GM12878 (cell line): ENCODE results near the gene SIDT1. TPM values are rescaled to one million over a fixed set of nuclear protein-coding genes. Genes with fewer than 3 reads are reported as not detected.

Experiments used
- ASH2L ChIP-seq: fragments of 300-600, 200-600 bp; sonication (generic); IDR thresholded peaks from 2 replicates; pipeline ENCODE4 v1.6.1; 2017; ENCODE audit warnings: low read depth, mild to moderate bottlenecking, borderline replicate concordance
- CREM ChIP-seq: IDR thresholded peaks from 2 replicates; pipeline ENCODE4 v1.6.1; 2014; ENCODE audit warnings: antibody characterized with exemption, low read depth
- ETV6 ChIP-seq, 2 experiments: fragments of 450-650 bp in 1 of 2; IDR thresholded peaks in 1 of 2; conservative IDR thresholded peaks in 1 of 2; 2 replicates each; pipeline ENCODE4 v1.6.1; 2014; ENCODE audit warnings: antibody characterized with exemption in 1 of 2, borderline replicate concordance in 1 of 2, low read depth in 1 of 2, mild to moderate bottlenecking in 1 of 2, moderate library complexity in 1 of 2
- HDAC2 ChIP-seq: fragments of 200-600 bp; sonication (generic); IDR thresholded peaks from 2 replicates; pipeline ENCODE4 v1.6.1; 2017
- KAT2A ChIP-seq: conservative IDR thresholded peaks from 2 replicates; pipeline ENCODE4 v1.6.1; 2011; ENCODE audit warnings: low read depth, low read length; ENCODE audit not compliant: control insufficient read depth
- NBN ChIP-seq: fragments of 450-650 bp; IDR thresholded peaks from 2 replicates; pipeline ENCODE4 v1.6.1; 2016
- NFXL1 ChIP-seq: fragments of 450-650 bp; IDR thresholded peaks from 2 replicates; pipeline ENCODE4 v1.6.1; 2017; ENCODE audit warnings: antibody characterized with exemption, mild to moderate bottlenecking, borderline replicate concordance
- RUNX3 ChIP-seq: IDR thresholded peaks from 2 replicates; pipeline ENCODE4 v1.6.1; 2012; ENCODE audit warnings: low read length, inconsistent platforms
- SIX5 ChIP-seq: IDR thresholded peaks from 2 replicates; pipeline ENCODE4 v1.6.1; 2011; ENCODE audit warnings: mild to moderate bottlenecking, low read depth, low read length, moderate library complexity; ENCODE audit not compliant: severe bottlenecking
- SP1 ChIP-seq: IDR thresholded peaks from one replicate; pipeline ENCODE4 v1.6.1; 2011; ENCODE audit warnings: low read depth, low read length
- ZNF24 ChIP-seq: fragments of 450-650 bp; IDR thresholded peaks from 2 replicates; pipeline ENCODE4 v1.6.1; 2017; ENCODE audit warnings: antibody characterized with exemption, mild to moderate bottlenecking
- ZNF622 ChIP-seq: fragments of 450-650 bp; IDR thresholded peaks from 2 replicates; pipeline ENCODE4 v1.6.1; 2017; ENCODE audit warnings: mild to moderate bottlenecking, inconsistent platforms
- polyA plus RNA-seq, 11 experiments: library from polyadenylated mRNA; depleted of rRNA in 4 of 11; unstranded in 6 of 11; stranded (reverse) in 5 of 11; fragments of >200 nt; fragmentation: Nextera tagmentation in 4 of 11; fragmentation: Illumina TruSeq in 1 of 11; extraction: Ambion mirVana in 4 of 11; extraction: Trizol in 1 of 11; gene quantifications; 1 replicate in 1 of 11; 2 replicates in 10 of 11; pipeline versions ENCODE4 v1.2.1 to v1.2.3, GENCODE V29; 2011 to 2016; ENCODE audit warnings: inconsistent platforms in 2 of 11, missing spikeins in 2 of 11, low read depth in 1 of 11
- total RNA-seq, 4 experiments: library from RNA; depleted of rRNA in 3 of 4; stranded (reverse); fragments of >200 nt in 3 of 4; fragmentation: Illumina TruSeq in 1 of 4; extraction: Trizol in 1 of 4; gene quantifications; 2 replicates each; pipeline versions ENCODE4 v1.2.1 to v1.2.3, GENCODE V29; 2013 to 2021
- TF ChIP-seq, protein P1 (sequence below): fragments of 450-650 bp; formaldehyde crosslinking; IDR thresholded peaks from 2 replicates; pipeline ENCODE4 v1.4.0; 2020; ENCODE audit warnings: mild to moderate bottlenecking, moderate library complexity
- TF ChIP-seq, protein P2 (sequence below): fragments of 450-650 bp; IDR thresholded peaks from 2 replicates; pipeline ENCODE4 v1.6.1; 2017; ENCODE audit warnings: mild to moderate bottlenecking, moderate library complexity
- TF ChIP-seq, protein P3 (sequence below): fragments of 450-650 bp; formaldehyde crosslinking; IDR thresholded peaks from 2 replicates; pipeline ENCODE4 v1.5.0; 2022; ENCODE audit warnings: mild to moderate bottlenecking, missing genetic modification characterization
- TF ChIP-seq, protein P4 (sequence below): fragments of 150-350 bp; IDR thresholded peaks from 2 replicates; pipeline ENCODE4 v1.6.1; 2014; ENCODE audit warnings: mild to moderate bottlenecking, low read depth, low read length
- TF ChIP-seq, protein P5 (sequence below): IDR thresholded peaks from 2 replicates; pipeline ENCODE4 v1.6.1; 2011; ENCODE audit warnings: borderline replicate concordance, low read depth, mild to moderate bottlenecking, moderate library complexity, mixed read lengths, low read length; ENCODE audit not compliant: insufficient read depth; ENCODE audit errors: extremely low read length

SIDT1 gene
- total and polyA plus RNA-seq, 10 of the 15 experiments (the other 5 are each of a cell fraction or from before 2014, with no cell fraction given) = 3.0 to 45.0 (median 26.6) TPM

DNA sequence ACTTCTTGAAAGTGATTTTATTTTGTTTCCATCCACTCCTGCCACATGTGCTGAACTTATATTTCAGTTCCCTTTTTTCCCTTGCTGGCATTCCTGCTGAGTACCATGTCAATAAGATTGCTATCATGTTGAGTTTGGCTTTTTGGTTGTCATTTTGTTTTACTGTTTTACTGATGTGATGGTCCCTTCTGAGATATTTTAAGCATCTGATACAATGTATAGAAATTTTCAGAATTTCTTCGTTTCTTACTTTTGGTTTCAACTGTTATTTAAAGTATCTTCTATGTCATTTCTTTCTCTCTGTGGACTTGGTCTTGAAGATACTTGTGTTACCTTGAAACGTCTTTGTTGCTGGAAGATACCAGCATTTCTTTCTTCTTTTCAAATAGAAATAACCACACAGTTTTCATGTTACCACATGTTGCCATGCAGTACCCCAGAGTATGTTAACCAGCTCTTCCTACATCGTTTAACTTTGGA, 14.1 kb downstream of the SIDT1 start (continued):
- TF ChIP-seq, protein P1, sequence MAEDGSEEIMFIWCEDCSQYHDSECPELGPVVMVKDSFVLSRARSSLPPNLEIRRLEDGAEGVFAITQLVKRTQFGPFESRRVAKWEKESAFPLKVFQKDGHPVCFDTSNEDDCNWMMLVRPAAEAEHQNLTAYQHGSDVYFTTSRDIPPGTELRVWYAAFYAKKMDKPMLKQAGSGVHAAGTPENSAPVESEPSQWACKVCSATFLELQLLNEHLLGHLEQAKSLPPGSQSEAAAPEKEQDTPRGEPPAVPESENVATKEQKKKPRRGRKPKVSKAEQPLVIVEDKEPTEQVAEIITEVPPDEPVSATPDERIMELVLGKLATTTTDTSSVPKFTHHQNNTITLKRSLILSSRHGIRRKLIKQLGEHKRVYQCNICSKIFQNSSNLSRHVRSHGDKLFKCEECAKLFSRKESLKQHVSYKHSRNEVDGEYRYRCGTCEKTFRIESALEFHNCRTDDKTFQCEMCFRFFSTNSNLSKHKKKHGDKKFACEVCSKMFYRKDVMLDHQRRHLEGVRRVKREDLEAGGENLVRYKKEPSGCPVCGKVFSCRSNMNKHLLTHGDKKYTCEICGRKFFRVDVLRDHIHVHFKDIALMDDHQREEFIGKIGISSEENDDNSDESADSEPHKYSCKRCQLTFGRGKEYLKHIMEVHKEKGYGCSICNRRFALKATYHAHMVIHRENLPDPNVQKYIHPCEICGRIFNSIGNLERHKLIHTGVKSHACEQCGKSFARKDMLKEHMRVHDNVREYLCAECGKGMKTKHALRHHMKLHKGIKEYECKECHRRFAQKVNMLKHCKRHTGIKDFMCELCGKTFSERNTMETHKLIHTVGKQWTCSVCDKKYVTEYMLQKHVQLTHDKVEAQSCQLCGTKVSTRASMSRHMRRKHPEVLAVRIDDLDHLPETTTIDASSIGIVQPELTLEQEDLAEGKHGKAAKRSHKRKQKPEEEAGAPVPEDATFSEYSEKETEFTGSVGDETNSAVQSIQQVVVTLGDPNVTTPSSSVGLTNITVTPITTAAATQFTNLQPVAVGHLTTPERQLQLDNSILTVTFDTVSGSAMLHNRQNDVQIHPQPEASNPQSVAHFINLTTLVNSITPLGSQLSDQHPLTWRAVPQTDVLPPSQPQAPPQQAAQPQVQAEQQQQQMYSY (CRISPR knock-in tag) = no peak
- TF ChIP-seq SP1 = no peak
- TF ChIP-seq, protein P2, sequence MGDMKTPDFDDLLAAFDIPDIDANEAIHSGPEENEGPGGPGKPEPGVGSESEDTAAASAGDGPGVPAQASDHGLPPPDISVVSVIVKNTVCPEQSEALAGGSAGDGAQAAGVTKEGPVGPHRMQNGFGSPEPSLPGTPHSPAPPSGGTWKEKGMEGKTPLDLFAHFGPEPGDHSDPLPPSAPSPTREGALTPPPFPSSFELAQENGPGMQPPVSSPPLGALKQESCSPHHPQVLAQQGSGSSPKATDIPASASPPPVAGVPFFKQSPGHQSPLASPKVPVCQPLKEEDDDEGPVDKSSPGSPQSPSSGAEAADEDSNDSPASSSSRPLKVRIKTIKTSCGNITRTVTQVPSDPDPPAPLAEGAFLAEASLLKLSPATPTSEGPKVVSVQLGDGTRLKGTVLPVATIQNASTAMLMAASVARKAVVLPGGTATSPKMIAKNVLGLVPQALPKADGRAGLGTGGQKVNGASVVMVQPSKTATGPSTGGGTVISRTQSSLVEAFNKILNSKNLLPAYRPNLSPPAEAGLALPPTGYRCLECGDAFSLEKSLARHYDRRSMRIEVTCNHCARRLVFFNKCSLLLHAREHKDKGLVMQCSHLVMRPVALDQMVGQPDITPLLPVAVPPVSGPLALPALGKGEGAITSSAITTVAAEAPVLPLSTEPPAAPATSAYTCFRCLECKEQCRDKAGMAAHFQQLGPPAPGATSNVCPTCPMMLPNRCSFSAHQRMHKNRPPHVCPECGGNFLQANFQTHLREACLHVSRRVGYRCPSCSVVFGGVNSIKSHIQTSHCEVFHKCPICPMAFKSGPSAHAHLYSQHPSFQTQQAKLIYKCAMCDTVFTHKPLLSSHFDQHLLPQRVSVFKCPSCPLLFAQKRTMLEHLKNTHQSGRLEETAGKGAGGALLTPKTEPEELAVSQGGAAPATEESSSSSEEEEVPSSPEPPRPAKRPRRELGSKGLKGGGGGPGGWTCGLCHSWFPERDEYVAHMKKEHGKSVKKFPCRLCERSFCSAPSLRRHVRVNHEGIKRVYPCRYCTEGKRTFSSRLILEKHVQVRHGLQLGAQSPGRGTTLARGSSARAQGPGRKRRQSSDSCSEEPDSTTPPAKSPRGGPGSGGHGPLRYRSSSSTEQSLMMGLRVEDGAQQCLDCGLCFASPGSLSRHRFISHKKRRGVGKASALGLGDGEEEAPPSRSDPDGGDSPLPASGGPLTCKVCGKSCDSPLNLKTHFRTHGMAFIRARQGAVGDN = no peak
- TF ChIP-seq ZNF24 = no peak; the same call in 1 of the 2 replicates
- TF ChIP-seq, protein P3, sequence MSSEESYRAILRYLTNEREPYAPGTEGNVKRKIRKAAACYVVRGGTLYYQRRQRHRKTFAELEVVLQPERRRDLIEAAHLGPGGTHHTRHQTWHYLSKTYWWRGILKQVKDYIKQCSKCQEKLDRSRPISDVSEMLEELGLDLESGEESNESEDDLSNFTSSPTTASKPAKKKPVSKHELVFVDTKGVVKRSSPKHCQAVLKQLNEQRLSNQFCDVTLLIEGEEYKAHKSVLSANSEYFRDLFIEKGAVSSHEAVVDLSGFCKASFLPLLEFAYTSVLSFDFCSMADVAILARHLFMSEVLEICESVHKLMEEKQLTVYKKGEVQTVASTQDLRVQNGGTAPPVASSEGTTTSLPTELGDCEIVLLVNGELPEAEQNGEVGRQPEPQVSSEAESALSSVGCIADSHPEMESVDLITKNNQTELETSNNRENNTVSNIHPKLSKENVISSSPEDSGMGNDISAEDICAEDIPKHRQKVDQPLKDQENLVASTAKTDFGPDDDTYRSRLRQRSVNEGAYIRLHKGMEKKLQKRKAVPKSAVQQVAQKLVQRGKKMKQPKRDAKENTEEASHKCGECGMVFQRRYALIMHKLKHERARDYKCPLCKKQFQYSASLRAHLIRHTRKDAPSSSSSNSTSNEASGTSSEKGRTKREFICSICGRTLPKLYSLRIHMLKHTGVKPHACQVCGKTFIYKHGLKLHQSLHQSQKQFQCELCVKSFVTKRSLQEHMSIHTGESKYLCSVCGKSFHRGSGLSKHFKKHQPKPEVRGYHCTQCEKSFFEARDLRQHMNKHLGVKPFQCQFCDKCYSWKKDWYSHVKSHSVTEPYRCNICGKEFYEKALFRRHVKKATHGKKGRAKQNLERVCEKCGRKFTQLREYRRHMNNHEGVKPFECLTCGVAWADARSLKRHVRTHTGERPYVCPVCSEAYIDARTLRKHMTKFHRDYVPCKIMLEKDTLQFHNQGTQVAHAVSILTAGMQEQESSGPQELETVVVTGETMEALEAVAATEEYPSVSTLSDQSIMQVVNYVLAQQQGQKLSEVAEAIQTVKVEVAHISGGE (CRISPR knock-in tag) = no peak
- no peak for TF ChIP-seq ZNF622
- TF ChIP-seq NBN = peak; percentile 76; the same call in 1 of the 2 replicates
- TF ChIP-seq ASH2L = 0 out of 2 replicates have a peak, but pooled peaks have one; percentile 55
- TF ChIP-seq RUNX3 = peak; percentile 88
- TF ChIP-seq ETV6 (conservative IDR thresholded peaks at IDR 0.05 in 1 of 2, IDR thresholded peaks at IDR 0.05 in 1 of 2; ENCODE audit: borderline replicate concordance in 1 of 2, low read depth in 1 of 2) = no peak; a peak in 1 of 4 replicates
- no peak for TF ChIP-seq NFXL1
- peak; percentile 43; the same call in 1 of the 2 replicates for TF ChIP-seq CREM
- TF ChIP-seq HDAC2 = no peak
- no peak for TF ChIP-seq SIX5
- TF ChIP-seq, protein P4, sequence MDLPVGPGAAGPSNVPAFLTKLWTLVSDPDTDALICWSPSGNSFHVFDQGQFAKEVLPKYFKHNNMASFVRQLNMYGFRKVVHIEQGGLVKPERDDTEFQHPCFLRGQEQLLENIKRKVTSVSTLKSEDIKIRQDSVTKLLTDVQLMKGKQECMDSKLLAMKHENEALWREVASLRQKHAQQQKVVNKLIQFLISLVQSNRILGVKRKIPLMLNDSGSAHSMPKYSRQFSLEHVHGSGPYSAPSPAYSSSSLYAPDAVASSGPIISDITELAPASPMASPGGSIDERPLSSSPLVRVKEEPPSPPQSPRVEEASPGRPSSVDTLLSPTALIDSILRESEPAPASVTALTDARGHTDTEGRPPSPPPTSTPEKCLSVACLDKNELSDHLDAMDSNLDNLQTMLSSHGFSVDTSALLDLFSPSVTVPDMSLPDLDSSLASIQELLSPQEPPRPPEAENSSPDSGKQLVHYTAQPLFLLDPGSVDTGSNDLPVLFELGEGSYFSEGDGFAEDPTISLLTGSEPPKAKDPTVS = no peak
- no peak for TF ChIP-seq KAT2A
- TF ChIP-seq, protein P5, sequence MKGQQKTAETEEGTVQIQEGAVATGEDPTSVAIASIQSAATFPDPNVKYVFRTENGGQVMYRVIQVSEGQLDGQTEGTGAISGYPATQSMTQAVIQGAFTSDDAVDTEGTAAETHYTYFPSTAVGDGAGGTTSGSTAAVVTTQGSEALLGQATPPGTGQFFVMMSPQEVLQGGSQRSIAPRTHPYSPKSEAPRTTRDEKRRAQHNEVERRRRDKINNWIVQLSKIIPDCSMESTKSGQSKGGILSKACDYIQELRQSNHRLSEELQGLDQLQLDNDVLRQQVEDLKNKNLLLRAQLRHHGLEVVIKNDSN = no peak
